Skin of body (tissue), 3 donors: ENCODE measurements around the gene C1RL. TPM values are rescaled to one million over a fixed set of nuclear protein-coding genes. Genes with fewer than 3 reads are reported as not detected.
"Not testable (repeated sequence)": the region's sequence is repeated elsewhere in the genome, so short reads cannot be mapped to it uniquely, and the experiment has no call there.

ENCODE experiments used
- DNase-seq: peaks from one replicate; lab custom pipeline; 2025; lab: John Stamatoyannopoulos, UW
- small RNA-seq: library from RNA; depleted of rRNA; stranded (forward); fragments of <200 nt; gene quantifications from one replicate; pipeline ENCODE3, GENCODE V24; 2014; ENCODE audit warnings: low replicate concordance
- total RNA-seq: library from RNA; depleted of rRNA; stranded (reverse); fragments of >200 nt; gene quantifications from one replicate; pipeline ENCODE4 v1.2.3, GENCODE V29; 2014

Gene C1RL
- total RNA-seq, 1 donor from 2014 or later: 10.4 TPM

- DNase-seq: no peak
These were observed 44.5 kb downstream of the C1RL start for GRCh38 chr12:7064516-7064915.

DNA sequence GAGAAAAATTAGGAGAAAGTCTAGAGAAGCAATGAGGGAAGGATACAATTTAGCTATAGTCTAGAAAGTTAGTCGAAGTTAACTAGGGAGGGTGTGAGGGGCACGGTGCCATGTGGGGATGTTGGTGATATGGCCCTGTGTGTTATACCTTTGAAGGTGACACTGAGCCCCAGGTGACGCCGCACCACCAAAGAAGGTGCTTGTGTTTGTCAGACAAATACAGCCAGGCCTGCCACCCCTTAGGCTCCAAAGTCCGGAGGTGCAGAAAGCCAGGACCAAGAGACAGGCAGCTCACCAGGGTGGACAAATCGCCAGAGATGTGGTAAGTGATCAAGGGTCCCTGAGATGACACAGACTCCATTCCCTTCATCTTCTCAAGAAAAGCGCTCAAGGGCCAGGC, 47.4 kb downstream of the C1RL start:
- no peak for DNase-seq

DNA sequence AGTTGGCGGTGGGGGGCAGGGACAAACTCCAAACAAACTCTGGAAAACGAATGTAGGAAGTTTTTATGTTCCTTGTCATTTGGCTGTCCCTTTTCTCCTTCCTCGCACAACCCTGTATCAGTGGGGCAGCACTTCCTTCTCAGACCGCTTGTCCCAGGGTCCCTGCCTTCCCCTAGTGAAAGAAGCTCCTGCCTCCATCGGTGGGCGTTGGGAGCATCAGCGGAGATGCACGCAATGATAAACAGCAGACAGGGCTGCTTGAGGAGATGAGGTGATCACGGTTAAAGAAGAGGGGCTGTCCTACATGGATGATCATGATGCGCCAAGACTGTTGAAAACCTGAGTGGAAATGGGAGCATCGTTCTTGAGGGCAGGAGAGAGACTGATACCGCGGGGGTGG, 47.9 kb downstream of the C1RL start:
- DNase-seq: no peak

GRCh38 chr12:7060353-7060954, 48.6 kb downstream of the C1RL start, which contains the start of gene C1S:
Gene C1S (plus strand): TSS chr12:7060718. CDS start chr12:7061913, 1,195 bp downstream.
- DNase-seq: peak; percentile 91

- DNase-seq: no peak
These were observed 49.2 kb downstream of the C1RL start for GRCh38 chr12:7059780-7060179.

GRCh38 chr12:7058850-7059395, 50.1 kb downstream of the C1RL start:
- DNase-seq: no peak

- no peak for DNase-seq
These were observed 50.7 kb downstream of the C1RL start for GRCh38 chr12:7058163-7058845.

DNA sequence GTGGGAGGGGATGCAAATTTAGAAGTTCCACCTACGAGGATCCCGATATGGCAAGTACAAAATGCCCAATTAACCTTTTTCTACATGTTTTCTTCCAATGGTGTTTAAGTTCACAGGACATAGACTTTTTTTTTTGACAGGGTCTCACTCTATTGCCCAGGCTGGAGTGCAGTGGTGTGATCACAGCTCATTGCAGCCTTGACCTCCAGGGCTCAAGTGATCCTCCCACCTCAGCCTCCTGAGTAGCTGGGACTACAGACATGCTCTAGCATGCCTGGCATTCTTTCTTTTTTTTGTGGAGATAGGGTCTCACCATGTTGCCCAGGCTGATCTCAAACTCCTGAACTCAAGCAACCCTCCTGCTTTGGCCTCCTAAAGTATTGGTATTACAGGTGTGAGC, 53.3 kb downstream of the C1RL start:
- DNase-seq: not testable (repeated sequence)

GRCh38 chr12:7054925-7055324, 54.1 kb downstream of the C1RL start:
- DNase-seq: no peak

DNA sequence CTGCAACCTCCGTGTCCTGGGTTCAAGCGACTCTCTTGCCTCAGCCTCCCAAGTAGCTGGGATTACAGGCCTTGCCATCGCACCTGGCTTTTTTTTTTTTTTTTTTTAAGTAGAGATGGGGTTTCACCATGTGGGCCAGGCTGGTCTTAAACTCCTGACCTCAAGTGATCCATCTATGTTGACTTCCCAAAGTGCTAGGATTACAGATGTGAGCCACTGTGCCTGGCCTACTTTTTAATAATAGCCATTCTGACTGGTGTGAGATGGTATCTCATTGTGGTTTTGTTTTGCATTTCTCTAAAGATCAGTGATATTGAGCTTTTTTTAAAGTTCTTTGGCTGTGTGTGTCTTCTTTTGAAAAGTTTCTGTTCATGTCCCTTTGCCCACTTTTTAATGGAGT, 59.0 kb downstream of the C1RL start:
- DNase-seq: not testable (repeated sequence)

DNA sequence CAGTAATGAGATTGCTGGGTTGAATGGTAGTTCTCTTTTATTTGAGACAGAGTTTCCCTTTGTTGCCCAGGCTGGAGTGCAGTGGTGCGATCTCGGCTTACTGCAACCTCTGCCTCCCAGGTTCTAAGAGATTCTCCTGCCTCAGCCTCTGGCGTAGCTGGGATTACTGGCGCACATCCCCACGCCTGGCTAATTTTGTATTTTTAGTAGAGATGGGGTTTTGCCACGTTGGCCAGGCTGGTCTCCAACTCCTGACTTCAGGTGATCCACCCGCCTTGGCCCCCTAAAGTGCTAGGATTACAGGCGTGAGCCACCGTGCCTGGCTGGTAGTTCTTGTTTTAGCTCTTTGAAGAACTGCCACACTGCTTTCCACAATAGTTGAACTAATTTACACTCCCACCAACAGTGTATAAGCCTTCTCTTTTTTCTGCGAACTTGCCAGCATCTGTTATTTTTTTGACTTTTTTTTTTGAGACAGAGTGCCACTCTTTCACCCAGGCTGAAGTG, 59.5 kb downstream of the C1RL start:
- not testable (repeated sequence) for DNase-seq

- DNase-seq: no peak
These were observed 61.7 kb downstream of the C1RL start for GRCh38 chr12:7047306-7047705.

DNA sequence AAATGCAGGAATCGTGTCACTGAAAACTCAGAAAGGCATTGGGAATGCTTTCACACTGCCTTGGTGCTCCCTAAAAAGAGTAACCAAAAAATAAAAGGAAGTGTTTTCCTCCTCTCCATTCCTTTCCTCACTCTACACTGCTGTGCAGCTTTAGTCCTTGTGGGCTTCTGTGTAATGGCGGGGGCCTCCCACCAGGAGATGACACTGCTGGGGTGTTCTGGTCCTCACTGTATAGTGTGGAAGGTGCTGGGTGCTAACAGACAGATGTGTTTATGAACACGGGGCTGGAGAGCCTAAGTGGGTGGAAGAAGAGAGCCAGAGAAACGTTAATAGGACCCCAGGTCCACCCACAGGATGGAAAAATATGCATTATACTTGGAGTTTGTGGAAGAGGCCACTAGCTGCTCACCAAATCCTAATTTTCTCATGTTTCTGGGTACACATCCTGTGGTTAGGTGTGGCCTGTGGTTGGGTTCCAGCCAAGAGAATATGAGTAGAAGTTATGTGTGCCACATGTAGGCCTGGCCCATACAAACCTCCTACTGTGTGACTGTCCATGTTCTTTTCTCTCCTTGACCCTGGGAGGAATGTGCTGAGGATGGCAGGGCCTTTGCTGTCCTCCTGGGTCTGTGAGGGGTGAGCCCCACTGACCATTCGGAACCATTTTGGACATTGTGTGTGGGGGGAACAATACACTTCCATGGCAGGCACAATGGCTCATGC, 62.5 kb downstream of the C1RL start:
- no peak for DNase-seq

DNA sequence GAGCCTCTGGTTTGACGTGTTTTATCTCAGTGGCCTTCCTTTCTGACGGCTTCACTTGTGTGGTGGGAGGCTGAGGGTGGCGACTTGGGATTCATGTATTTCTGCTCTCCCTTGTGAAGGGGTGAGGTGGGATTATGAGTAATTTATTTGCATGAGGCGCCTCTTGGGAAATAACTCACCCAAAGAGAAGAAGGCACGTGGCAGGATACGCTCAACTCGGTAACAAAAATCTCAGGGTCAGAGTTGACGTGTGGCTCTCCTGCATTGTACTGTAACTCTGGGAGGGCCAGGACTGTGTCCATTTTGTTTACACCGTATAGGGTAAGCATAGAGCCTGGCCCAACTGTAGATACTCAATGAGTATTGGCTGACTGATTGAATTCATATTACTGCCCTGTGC, 63.1 kb downstream of the C1RL start:
- DNase-seq: no peak

Small RNA genes within 50 kb of the gene (small RNA-seq; reads per million reads assigned to genes)
- not detected for gene RNU6-485P

Other genes starting within 250 kb of the C1RL start
- gene TPI1, start 241.7 kb downstream of the C1RL start, total RNA-seq: 316 TPM
- gene SPSB2, start 235.9 kb downstream of the C1RL start, total RNA-seq: 3.1 TPM
- gene LRRC23, start 204.4 kb downstream of the C1RL start, total RNA-seq: 4.3 TPM
- gene ENO2, start 194.6 kb downstream of the C1RL start, total RNA-seq: 9.0 TPM
- gene ATN1, start 181.3 kb downstream of the C1RL start, total RNA-seq: 39.4 TPM
- not detected for gene RNU7-1, start 165.4 kb downstream of the C1RL start, total RNA-seq
- 130 TPM for gene C12orf57, start 165.2 kb downstream of the C1RL start, total RNA-seq
- gene PTPN6, start 157.9 kb downstream of the C1RL start, total RNA-seq: 12.6 TPM
- 113 TPM for gene PHB2, start 138.6 kb downstream of the C1RL start, total RNA-seq
- 22.0 TPM for gene EMG1, start 138.3 kb downstream of the C1RL start, total RNA-seq
- 24.9 TPM for gene LPCAT3, start 90.7 kb downstream of the C1RL start, total RNA-seq
- gene C1S, start 48.5 kb downstream of the C1RL start, total RNA-seq: 99.0 TPM
- gene C1R, start 16.8 kb downstream of the C1RL start, total RNA-seq: 78.8 TPM
- gene RBP5, start 19.7 kb upstream of the C1RL start, total RNA-seq: 1.4 TPM
- gene CLSTN3, start 21.2 kb upstream of the C1RL start, total RNA-seq: 31.7 TPM
- 26.1 TPM for gene PEX5, start 80.5 kb upstream of the C1RL start, total RNA-seq
- gene ACSM4, start 194.9 kb upstream of the C1RL start, total RNA-seq: not detected